ENCODE data around the gene SGPP1.

DNA sequence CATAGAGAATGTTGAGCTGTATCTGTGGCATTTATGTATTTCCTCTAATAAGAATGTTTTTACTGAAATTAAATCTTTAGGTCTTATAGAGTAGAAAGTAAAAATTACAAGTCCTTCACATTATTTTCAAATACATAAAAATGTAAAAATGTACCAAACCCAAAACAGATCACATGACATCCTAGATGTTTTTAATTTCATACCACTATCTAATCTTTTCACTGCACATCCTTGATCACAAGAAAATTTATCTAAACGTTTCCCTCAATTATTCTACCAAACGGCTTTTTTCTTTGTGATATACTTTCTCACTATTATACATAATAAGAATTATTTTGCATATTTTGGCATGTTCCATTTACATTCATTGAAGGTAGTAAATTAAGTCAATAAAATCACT lies 18.3 kb downstream of the SGPP1 start:
- TF ChIP-seq, protein P1, sequence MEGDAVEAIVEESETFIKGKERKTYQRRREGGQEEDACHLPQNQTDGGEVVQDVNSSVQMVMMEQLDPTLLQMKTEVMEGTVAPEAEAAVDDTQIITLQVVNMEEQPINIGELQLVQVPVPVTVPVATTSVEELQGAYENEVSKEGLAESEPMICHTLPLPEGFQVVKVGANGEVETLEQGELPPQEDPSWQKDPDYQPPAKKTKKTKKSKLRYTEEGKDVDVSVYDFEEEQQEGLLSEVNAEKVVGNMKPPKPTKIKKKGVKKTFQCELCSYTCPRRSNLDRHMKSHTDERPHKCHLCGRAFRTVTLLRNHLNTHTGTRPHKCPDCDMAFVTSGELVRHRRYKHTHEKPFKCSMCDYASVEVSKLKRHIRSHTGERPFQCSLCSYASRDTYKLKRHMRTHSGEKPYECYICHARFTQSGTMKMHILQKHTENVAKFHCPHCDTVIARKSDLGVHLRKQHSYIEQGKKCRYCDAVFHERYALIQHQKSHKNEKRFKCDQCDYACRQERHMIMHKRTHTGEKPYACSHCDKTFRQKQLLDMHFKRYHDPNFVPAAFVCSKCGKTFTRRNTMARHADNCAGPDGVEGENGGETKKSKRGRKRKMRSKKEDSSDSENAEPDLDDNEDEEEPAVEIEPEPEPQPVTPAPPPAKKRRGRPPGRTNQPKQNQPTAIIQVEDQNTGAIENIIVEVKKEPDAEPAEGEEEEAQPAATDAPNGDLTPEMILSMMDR (IDR thresholded peaks at IDR 0.05; ENCODE audit: low read depth, low read length) = no peak
- no peak for TF ChIP-seq POLR2A (IDR thresholded peaks at IDR 0.05; ENCODE audit: extremely low read depth, insufficient read length)
